Karpas-422 (cell line): Measurements from ENCODE around the gene MLPH. TPM values are rescaled to one million over a fixed set of nuclear protein-coding genes. Genes with fewer than 3 reads are reported as not detected.

Source experiments
- DNase-seq: peaks from one replicate; pipeline ENCODE4 v3.0.0-alpha.2; 2015
- H2AFZ ChIP-seq: fragments of 200-600 bp; sonication (generic); 2 replicates; pipeline ENCODE4 v1.6.1; 2014; ENCODE audit warnings: antibody characterized with exemption, low read length, mixed read lengths
- H3K27ac ChIP-seq: fragments of 200-600 bp; sonication (generic); 2 replicates; pipeline ENCODE4 v1.5.1; 2014; ENCODE audit warnings: mild to moderate bottlenecking, low read length, moderate library complexity
- H3K27me3 ChIP-seq: fragments of 200-600 bp; sonication (generic); 2 replicates; pipeline ENCODE4 v1.6.1; 2014; ENCODE audit warnings: low read length, mixed read lengths
- H3K36me3 ChIP-seq: fragments of 200-600 bp; sonication (generic); 2 replicates; pipeline ENCODE4 v1.6.1; 2014; ENCODE audit warnings: low read length, mixed read lengths; ENCODE audit not compliant: insufficient read depth
- H3K4me1 ChIP-seq: fragments of 200-600 bp; sonication (generic); 2 replicates; pipeline ENCODE4 v1.6.1; 2014; ENCODE audit warnings: mild to moderate bottlenecking, low read length, mixed read lengths
- H3K4me2 ChIP-seq: fragments of 200-600 bp; sonication (generic); 2 replicates; pipeline ENCODE4 v1.6.1; 2014; ENCODE audit warnings: low read length, low read depth, mild to moderate bottlenecking; ENCODE audit not compliant: poor library complexity, severe bottlenecking
- H3K4me3 ChIP-seq: fragments of 200-600 bp; sonication (generic); 2 replicates; pipeline ENCODE4 v1.5.1; 2014; ENCODE audit warnings: mild to moderate bottlenecking, antibody characterized with exemption, low read length, mixed read lengths
- H3K79me2 ChIP-seq: fragments of 200-600 bp; sonication (generic); 2 replicates; pipeline ENCODE4 v1.6.1; 2014; ENCODE audit warnings: mild to moderate bottlenecking, low read length, mixed read lengths
- H3K9ac ChIP-seq: fragments of 200-600 bp; sonication (generic); 2 replicates; pipeline ENCODE4 v1.6.0; 2014; ENCODE audit warnings: low read length
- H3K9me2 ChIP-seq: fragments of 200-600 bp; sonication (generic), shearing (Covaris generic); replicated peaks from 2 replicates; pipeline ENCODE4 v1.6.0; 2014; ENCODE audit warnings: mild to moderate bottlenecking, low read length, moderate library complexity; ENCODE audit not compliant: insufficient read depth
- H3K9me3 ChIP-seq: fragments of 300-700, 200-600 bp; sonication (generic); 2 replicates; pipeline ENCODE4 v1.6.1; 2014; ENCODE audit warnings: low read length, mixed read lengths
- H4K20me1 ChIP-seq: fragments of 200-600 bp; sonication (generic); 2 replicates; pipeline ENCODE4 v1.6.1; 2014; ENCODE audit warnings: mild to moderate bottlenecking, antibody characterized with exemption, low read length, low read depth; ENCODE audit not compliant: insufficient read depth
- total RNA-seq: library from RNA; depleted of rRNA; stranded (reverse); fragments of >200 nt; shearing (Covaris generic); gene quantifications from 2 replicates; pipeline ENCODE4 v1.2.3, GENCODE V29; 2014; ENCODE audit warnings: low replicate concordance

MLPH gene
- total RNA-seq, 1 experiment from 2014 or later, result not detected

DNA sequence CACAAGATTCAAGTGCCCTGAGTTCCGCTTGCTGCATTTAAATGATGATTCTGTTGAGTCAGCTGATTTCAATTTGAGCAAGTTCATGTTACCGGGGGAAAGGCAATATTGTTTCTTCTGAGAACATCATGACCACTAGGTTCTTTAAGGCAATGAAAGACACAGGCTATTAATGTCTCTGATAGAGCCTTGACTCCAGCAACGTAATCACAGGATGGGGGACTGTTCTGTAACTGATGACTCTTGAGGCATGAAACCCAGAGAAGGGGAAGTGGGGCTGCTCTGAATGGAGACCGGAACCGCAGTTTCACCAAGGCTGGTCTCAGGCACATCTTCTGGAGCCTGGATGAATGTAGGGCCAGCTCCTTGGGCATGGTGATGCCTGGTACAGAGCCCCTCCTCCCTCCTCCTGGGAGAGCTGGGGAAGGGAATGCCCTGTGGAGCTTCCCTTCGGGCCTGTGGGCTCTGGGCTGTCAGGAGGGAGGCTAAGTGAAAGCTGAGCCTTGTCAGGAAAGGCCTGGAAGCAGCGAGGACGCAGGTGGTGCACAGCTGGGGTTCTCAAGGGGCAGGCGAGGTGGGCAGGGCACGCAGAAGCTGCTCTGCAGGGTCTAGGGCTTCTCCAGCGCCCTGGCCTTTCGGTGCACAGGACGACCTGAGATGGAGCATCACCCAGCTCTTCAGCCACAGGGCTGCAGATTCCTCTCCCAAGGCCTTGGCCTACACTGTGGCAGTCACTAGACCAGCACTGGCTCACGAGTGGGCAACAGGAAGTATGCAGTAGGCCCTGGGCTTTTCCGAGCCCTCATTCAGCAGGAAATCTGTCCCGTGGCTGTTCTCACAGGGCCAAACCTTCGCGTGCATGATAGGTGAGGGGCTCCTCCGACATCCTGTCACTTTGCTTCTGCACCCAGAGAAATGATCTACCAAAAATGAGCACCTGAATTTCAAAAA lies 42.7 kb downstream of the MLPH start:
- Histone ChIP-seq H4K20me1 (no peaks in the 10 kb centered on the region), H3K27me3 (no peaks in the 10 kb centered on the region), H3K27ac (no peak overlapping the region), H3K4me3 (no peak overlapping the region), H3K9me3 (no peaks in the 10 kb centered on the region), H3K4me1 (peaks cover 6% of the 10 kb centered on the region), H3K36me3 (no peaks in the 10 kb centered on the region), H3K4me2 (peak overlapping the region; percentile 19), H3K79me2 (no peaks in the 10 kb centered on the region), H3K9ac (0 out of 2 replicates have a peak overlapping the region, but pooled peaks have one; percentile 9), H2AFZ (peak overlapping the region; percentile 36; the same call in 1 of the 2 replicates), H3K9me2 (no peaks in the 10 kb centered on the region)
- DNase-seq, result peak; percentile 58

DNA sequence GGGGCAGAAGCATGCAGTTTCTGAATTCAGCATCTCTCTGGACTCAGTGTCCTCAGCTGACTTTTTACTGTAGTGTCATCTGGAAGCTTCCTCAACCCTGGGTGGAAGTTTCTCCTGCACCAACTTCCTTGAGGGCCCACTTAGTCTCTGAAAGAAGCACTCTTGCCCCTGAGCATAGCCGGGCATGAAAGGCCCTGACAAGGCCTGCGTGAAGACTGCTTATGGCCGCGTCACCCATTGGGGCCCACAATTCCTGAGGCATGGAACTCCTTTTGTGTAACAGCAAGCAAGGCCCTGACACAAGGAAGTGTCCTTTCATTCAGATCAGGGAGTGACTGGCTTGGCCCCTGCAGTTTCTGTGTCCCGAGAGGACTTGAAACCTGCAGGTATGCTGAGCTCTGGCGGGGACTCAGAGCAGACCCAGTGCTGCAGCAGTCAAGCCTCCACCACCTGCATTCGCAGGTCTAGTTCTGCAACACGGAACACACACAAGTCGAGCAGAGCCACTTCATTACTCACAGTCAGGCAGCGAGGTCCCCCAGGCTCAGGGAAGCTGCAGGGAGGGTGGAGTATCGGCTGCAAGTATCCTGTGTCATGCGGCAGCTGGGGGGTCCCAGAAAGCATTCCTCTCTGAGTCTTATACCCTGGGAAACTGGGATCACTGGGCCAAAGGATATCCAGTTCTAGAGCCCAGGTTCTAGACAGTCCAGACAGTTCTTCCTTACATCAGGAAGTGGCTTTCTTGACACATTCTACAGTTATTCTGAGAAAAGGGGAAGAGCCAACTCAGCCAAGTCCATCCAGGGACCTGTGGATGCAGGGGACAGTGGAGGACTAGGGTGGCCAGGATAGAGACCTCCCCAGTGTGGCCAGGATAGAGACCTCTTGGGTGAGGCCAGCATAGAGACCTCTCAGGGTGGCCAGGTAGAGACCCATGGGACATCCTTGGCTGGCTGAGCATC lies 43.7 kb downstream of the MLPH start:
- Histone ChIP-seq H3K4me3 (no peak overlapping the region), H3K27me3 (no peaks in the 10 kb centered on the region), H2AFZ (no peak overlapping the region), H3K9me2 (no peaks in the 10 kb centered on the region), H3K4me2 (no peak overlapping the region), H3K36me3 (no peaks in the 10 kb centered on the region), H4K20me1 (no peaks in the 10 kb centered on the region), H3K9me3 (no peaks in the 10 kb centered on the region), H3K9ac (no peak overlapping the region), H3K4me1 (peaks cover 6% of the 10 kb centered on the region), H3K79me2 (no peaks in the 10 kb centered on the region), H3K27ac (no peak overlapping the region)
- DNase-seq, result no peak

DNA sequence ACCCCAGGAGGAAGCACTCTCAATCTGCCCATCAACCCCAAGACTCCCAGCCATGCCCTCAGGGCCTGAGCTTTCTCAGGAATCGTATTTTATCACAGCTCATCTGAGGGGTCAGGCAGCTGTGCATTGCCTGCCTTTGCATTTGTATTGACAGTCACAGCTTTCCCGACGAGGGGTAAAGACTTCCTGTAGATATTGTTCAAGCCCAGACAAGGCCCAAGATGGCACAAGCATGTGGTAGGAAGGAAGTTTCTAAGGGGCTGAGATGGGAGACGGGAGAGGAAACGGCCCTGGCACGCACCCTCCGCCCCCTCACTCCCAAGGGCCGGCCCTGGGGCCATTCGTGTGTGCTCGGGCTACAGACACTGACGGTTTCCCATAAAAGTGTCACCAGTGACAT lies 45.1 kb downstream of the MLPH start:
- H3K4me2 ChIP-seq, result no peak overlapping the region
- no peaks in the 10 kb centered on the region for H3K9me3 ChIP-seq
- no peaks in the 10 kb centered on the region for H3K36me3 ChIP-seq
- H4K20me1 ChIP-seq, result no peaks in the 10 kb centered on the region
- no peak overlapping the region for H3K27ac ChIP-seq
- H3K79me2 ChIP-seq, result no peaks in the 10 kb centered on the region
- H3K27me3 ChIP-seq, result no peaks in the 10 kb centered on the region
- peaks cover 6% of the 10 kb centered on the region for H3K4me1 ChIP-seq
- H3K9me2 ChIP-seq, result no peaks in the 10 kb centered on the region
- H3K9ac ChIP-seq, result no peak overlapping the region
- H3K4me3 ChIP-seq, result no peak overlapping the region
- no peak for DNase-seq
- no peak overlapping the region for H2AFZ ChIP-seq

DNA sequence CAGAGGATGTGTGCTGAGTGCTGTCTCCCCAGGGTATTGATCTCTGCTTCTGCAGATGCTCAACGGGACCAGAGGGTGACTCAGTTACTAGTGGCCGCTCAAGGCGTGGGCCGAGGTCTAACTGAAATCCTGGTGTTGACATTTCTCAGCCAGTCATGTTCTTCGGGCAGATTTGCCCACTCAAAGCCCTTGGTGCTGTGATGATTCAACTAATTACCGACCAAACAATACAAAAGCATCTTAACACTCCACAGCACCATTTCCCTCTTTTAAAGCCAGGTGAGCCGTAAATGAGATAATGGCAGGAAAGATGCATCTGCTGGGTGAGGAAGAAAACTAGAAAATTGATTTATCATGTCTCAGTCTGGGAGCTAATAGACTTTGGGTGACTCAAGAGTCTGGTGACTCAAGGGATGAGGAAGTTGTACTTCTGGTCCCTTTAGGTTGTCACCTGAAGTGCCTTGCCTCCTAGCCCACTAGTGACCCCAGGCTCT lies 46.7 kb downstream of the MLPH start:
- H3K79me2 ChIP-seq, result no peaks in the 10 kb centered on the region
- H3K9me3 ChIP-seq, result no peaks in the 10 kb centered on the region
- H3K27ac ChIP-seq, result no peak overlapping the region
- peaks cover 6% of the 10 kb centered on the region for H3K4me1 ChIP-seq
- no peak for DNase-seq
- no peak overlapping the region for H3K4me2 ChIP-seq
- no peaks in the 10 kb centered on the region for H3K27me3 ChIP-seq
- H3K4me3 ChIP-seq, result no peak overlapping the region
- no peak overlapping the region for H3K9ac ChIP-seq
- no peaks in the 10 kb centered on the region for H3K9me2 ChIP-seq
- no peak overlapping the region for H2AFZ ChIP-seq
- no peaks in the 10 kb centered on the region for H4K20me1 ChIP-seq
- H3K36me3 ChIP-seq, result no peaks in the 10 kb centered on the region

DNA sequence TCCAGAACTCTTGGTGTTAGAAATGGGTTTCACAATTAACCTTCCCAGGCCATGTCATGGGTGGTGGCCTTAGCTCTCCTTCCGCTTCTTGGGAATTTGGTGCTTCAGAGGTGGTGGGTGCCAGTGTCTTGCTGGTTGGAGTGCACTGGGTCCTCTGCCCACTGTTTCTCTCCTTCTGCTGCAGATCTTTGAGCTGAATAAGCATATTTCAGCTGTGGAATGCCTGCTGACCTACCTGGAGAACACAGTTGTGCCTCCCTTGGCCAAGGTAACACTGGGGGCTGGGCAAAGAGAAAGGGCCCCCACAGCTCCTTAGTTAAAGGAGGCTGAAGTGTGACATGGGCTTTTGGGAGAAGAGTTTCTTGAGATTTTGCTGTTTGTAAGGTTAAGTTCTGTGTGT lies 47.3 kb downstream of the MLPH start:
- no peak for DNase-seq
- H3K4me1 ChIP-seq, result peaks cover 5% of the 10 kb centered on the region
- H3K4me2 ChIP-seq, result no peak overlapping the region
- H3K4me3 ChIP-seq, result no peak overlapping the region
- no peaks in the 10 kb centered on the region for H3K36me3 ChIP-seq
- no peak overlapping the region for H3K27ac ChIP-seq
- no peaks in the 10 kb centered on the region for H3K9me3 ChIP-seq
- no peaks in the 10 kb centered on the region for H4K20me1 ChIP-seq
- no peak overlapping the region for H2AFZ ChIP-seq
- no peaks in the 10 kb centered on the region for H3K27me3 ChIP-seq
- H3K9me2 ChIP-seq, result no peaks in the 10 kb centered on the region
- no peak overlapping the region for H3K9ac ChIP-seq
- no peaks in the 10 kb centered on the region for H3K79me2 ChIP-seq

DNA sequence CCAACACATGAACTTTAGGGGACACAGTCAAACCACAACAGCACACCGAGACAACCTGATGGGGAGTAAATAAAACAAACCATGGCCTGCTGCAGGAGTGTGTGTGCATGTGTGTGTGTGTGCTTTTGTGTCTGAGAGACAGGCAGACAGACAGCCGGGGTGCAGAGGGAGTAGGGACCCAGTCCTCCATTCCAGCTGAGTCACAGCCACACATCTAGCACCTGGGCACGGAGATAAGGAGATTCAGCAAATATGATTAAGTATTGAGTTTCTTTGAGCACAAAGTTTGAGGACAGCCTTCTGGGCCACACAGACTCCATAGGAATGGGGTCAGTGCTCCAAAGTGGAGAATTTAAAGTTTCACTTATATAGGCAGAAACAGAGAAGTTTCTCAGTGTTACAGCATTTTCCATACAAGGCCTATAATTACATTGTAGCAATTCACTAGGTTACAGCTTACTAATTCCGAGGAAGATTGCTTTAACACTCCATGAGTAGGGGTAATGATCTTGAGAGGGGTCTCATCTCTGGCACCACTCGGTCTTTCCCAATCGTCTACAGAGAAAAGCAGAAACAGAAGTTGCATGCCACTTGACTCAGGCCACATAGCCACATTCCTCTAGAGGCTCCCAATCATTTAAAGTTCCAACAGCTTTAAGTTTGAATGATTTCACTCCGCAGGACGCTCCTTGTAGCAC lies 48.5 kb downstream of the MLPH start:
- H3K27ac ChIP-seq, result no peak overlapping the region
- no peak overlapping the region for H2AFZ ChIP-seq
- no peak for DNase-seq
- H4K20me1 ChIP-seq, result no peaks in the 10 kb centered on the region
- no peaks in the 10 kb centered on the region for H3K27me3 ChIP-seq
- no peak overlapping the region for H3K4me2 ChIP-seq
- H3K9me3 ChIP-seq, result no peaks in the 10 kb centered on the region
- no peaks in the 10 kb centered on the region for H3K9me2 ChIP-seq
- no peak overlapping the region for H3K4me3 ChIP-seq
- no peaks in the 10 kb centered on the region for H3K36me3 ChIP-seq
- H3K4me1 ChIP-seq, result no peaks in the 10 kb centered on the region; the same call in 1 of the 2 replicates
- no peak overlapping the region for H3K9ac ChIP-seq
- H3K79me2 ChIP-seq, result no peaks in the 10 kb centered on the region

DNA sequence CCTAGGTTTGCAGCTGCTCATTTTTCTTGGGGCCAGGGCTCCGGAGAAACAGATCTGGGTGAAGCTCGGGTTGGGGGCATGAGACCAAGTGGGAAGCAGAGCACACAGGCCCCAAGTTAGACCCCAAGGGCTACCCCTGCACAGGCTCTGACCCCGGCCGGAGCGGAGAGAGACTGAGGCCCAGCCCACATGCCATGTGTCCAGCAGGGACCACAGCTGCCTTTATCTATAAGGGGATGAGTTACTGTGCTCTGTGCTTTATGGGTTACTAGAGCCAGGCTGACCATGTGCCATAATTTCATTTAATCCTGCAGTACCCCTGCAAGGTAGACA lies 49.0 kb downstream of the MLPH start:
- H3K4me3 ChIP-seq, result no peak overlapping the region
- H3K4me1 ChIP-seq, result no peaks in the 10 kb centered on the region; the same call in 1 of the 2 replicates
- H3K9ac ChIP-seq, result no peak overlapping the region
- H3K27ac ChIP-seq, result no peak overlapping the region
- H3K4me2 ChIP-seq, result no peak overlapping the region
- no peak overlapping the region for H2AFZ ChIP-seq
- H3K27me3 ChIP-seq, result no peaks in the 10 kb centered on the region
- no peaks in the 10 kb centered on the region for H3K36me3 ChIP-seq
- no peaks in the 10 kb centered on the region for H4K20me1 ChIP-seq
- no peak for DNase-seq
- H3K9me2 ChIP-seq, result no peaks in the 10 kb centered on the region
- H3K79me2 ChIP-seq, result no peaks in the 10 kb centered on the region
- no peaks in the 10 kb centered on the region for H3K9me3 ChIP-seq
